Vagina (tissue), 2 donors: ENCODE data around the gene KLK12. TPM values are rescaled to one million over a fixed set of nuclear protein-coding genes. Genes with fewer than 3 reads are reported as not detected.

Experiments used
- DNase-seq, 2 donors: peaks; one replicate each; pipeline ENCODE4 v3.0.0-alpha.2; 2017; ENCODE audit errors: extremely low spot score in 2 of 2
- H3K27ac ChIP-seq: fragments of 200-600 bp; sonication (generic); one replicate; pipeline ENCODE4 v1.5.1; 2019
- H3K27me3 ChIP-seq: fragments of 200-600 bp; sonication (generic); one replicate; pipeline ENCODE4 v1.5.1; 2019
- H3K36me3 ChIP-seq, 2 donors: fragments of 200-600 bp; sonication (generic); one replicate each; pipeline ENCODE4 v1.5.1; 2017 to 2019
- H3K4me1 ChIP-seq: fragments of 200-600 bp; sonication (generic); one replicate; pipeline ENCODE4 v1.5.1; 2019
- H3K4me3 ChIP-seq, 2 donors: fragments of 200-600 bp; sonication (generic); 1 replicate in 1 of 2; 2 replicates in 1 of 2; pipeline ENCODE4 v1.5.1; 2016 to 2019
- H3K9me3 ChIP-seq: fragments of 200-600 bp; sonication (generic); one replicate; pipeline ENCODE4 v1.5.1; 2019
- POLR2A ChIP-seq, 2 donors: fragments of 450-650 bp; IDR thresholded peaks; one replicate each; pipeline ENCODE4 v1.6.1; 2017; ENCODE audit warnings: antibody characterized with exemption in 2 of 2, mild to moderate bottlenecking in 2 of 2, moderate library complexity in 2 of 2
- POLR2AphosphoS5 ChIP-seq, 2 donors: sonication (generic); formaldehyde crosslinking; IDR thresholded peaks; one replicate each; pipeline ENCODE4 v1.9.0; 2017; ENCODE audit warnings: antibody characterized with exemption in 2 of 2, mild to moderate bottlenecking in 2 of 2, low read depth in 1 of 2; ENCODE audit not compliant: insufficient read depth in 1 of 2
- intact Hi-C: fragments of 100-400 bp; cut with DNase I; formaldehyde crosslinking; loops from one replicate; pipeline ENCODE4 v1.15.1; 2023
- total RNA-seq: library from RNA; depleted of rRNA; stranded (reverse); fragments of >200 nt; gene quantifications from one replicate; pipeline ENCODE4 v1.2.3, GENCODE V29; 2016
- TF ChIP-seq, protein P1 (sequence below), 3 experiments: fragments of 450-650 bp in 2 of 3; fragments of 200-600 bp in 1 of 3; sonication (generic) in 1 of 3; IDR thresholded peaks; one replicate each; pipeline ENCODE4 v1.5.1; 2017 to 2019; ENCODE audit warnings: antibody characterized with exemption in 3 of 3, mild to moderate bottlenecking in 2 of 3, moderate library complexity in 2 of 3

KLK12 gene
- total RNA-seq, 1 donor from 2014 or later = 4.2 TPM

DNA sequence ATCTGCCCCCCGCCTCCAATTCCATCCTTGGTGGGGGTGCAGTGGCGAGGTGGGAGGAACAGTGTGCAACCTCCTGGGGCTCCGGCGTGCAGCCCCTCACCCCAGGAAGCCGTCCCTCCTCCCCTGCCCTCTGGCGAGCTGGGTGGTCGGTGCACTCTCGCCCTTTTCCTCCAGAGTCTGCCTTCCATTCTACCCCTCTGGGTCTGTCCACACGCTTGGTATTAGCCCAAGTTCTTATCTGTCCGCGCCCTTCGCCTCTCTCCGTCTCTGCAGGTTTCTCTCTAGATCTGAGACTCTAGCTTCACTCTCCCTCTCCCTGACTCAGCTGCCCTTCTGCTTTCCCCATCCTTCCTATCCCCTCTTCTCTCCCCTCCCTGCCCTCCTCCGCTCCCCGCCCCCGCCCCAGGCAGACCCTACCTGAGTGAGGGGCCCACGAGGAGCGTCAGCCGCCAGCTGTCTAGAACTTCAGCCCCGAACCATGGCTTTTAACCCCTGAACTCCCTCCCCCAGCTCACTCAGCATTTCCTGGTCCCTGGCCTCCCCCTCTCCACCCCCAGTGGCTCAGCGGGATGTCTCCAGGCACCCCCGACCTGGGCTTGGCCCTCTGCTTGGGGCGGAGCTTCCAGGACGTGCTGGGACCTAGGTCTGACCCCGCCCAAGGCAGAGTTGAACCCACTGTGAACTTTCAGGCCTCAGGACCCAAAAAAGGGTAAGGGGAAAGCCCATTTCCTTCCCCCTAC, 30.6 kb upstream of the KLK12 start:
- peak overlapping the region; percentile 60 for H3K27ac ChIP-seq
- H3K9me3 ChIP-seq = no peaks in the 10 kb centered on the region
- DNase-seq = peak in 1 of 2 donors; percentile 77
- H3K27me3 ChIP-seq = no peaks in the 10 kb centered on the region
- intact Hi-C loops = no loop called here
- no peaks in the 10 kb centered on the region for H3K36me3 ChIP-seq
- H3K4me3 ChIP-seq = peak overlapping the region; percentile 26 to 34
- H3K4me1 ChIP-seq = peaks cover 22% of the 10 kb centered on the region
- no peak for TF ChIP-seq POLR2AphosphoS5 (IDR thresholded peaks at IDR 0.05; ENCODE audit: insufficient read depth in 1 of 2, low read depth in 1 of 2)
- TF ChIP-seq POLR2A (IDR thresholded peaks at IDR 0.05) = no peak
- TF ChIP-seq, protein P1, sequence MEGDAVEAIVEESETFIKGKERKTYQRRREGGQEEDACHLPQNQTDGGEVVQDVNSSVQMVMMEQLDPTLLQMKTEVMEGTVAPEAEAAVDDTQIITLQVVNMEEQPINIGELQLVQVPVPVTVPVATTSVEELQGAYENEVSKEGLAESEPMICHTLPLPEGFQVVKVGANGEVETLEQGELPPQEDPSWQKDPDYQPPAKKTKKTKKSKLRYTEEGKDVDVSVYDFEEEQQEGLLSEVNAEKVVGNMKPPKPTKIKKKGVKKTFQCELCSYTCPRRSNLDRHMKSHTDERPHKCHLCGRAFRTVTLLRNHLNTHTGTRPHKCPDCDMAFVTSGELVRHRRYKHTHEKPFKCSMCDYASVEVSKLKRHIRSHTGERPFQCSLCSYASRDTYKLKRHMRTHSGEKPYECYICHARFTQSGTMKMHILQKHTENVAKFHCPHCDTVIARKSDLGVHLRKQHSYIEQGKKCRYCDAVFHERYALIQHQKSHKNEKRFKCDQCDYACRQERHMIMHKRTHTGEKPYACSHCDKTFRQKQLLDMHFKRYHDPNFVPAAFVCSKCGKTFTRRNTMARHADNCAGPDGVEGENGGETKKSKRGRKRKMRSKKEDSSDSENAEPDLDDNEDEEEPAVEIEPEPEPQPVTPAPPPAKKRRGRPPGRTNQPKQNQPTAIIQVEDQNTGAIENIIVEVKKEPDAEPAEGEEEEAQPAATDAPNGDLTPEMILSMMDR (IDR thresholded peaks at IDR 0.05) = no peak

DNA sequence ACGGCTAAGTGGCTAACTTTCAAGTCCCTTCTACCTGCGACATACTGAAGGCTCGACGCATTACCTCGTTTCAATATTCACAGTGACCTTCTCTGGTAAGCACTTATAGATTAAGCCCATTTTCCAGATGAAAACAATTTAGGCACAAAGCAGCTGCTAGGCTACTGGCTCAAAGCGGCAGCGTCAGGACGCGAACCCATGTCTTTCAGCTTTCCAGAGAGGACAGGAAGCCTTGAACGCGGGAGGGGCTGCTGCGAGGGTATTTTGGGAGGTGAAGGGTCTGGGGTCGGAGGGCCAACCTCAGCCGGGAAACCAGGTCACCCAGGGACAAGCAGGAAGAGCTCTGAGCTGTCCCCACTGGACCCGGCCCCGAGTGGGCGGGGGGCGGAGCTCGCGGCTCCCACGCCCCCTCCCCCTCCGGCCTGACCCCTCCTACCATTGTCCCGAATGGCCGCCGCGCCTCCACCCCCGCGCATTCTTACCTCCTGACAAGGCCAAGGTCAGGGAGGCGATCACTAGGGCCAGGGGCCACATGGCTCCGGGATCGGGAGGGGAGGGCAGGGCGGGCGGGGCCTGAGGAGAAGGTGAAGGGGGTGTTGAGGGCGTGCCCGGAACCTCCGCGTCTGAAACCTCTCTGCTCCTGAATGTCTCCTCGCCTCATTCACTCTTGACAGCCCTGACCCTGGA, 29.9 kb upstream of the KLK12 start, which contains the start of gene KLK13:
Gene KLK13 (minus strand): TSS at position 559 of the 687 bp plus-strand sequence. CDS start 25 bp downstream, at position 534.
- H3K36me3 ChIP-seq = no peaks in the 10 kb centered on the region
- H3K4me3 ChIP-seq = peak within 1 kb of the TSS; percentile 26 to 34
- H3K4me1 ChIP-seq = peaks cover 22% of the 10 kb centered on the region
- no peak for DNase-seq
- TF ChIP-seq, protein P1 (IDR thresholded peaks at IDR 0.05) = no peak
- TF ChIP-seq POLR2A (IDR thresholded peaks at IDR 0.05) = no peak
- TF ChIP-seq POLR2AphosphoS5 (IDR thresholded peaks at IDR 0.05; ENCODE audit: insufficient read depth in 1 of 2, low read depth in 1 of 2) = no peak
- H3K27ac ChIP-seq = peak within 1 kb of the TSS; percentile 60
- H3K27me3 ChIP-seq = no peaks in the 10 kb centered on the region
- intact Hi-C loops = no loop called here
- H3K9me3 ChIP-seq = no peaks in the 10 kb centered on the region

DNA sequence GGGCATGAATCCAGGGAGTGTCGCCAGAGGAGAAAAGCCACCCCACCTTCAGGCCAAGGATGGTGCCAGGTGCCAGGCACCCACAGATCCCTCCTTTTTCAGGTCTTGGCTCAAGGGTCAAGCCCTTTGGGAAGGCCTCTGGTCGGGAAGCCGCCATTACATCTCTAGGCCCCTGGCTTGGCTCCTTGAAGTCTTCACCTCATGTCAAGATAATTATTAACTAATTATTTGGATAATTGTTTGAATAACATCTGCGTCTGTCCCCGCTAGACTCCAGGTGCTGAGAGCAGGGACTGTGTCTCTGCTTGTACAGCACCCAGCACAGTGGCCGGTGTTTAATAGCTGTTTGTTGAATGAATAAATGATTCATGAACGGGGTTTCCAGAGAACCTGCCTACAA, 28.9 kb upstream of the KLK12 start:
- H3K4me3 ChIP-seq = no peak overlapping the region
- intact Hi-C loops = no loop called here
- DNase-seq = no peak
- no peaks in the 10 kb centered on the region for H3K36me3 ChIP-seq
- peak overlapping the region; percentile 60 for H3K27ac ChIP-seq
- H3K27me3 ChIP-seq = no peaks in the 10 kb centered on the region
- TF ChIP-seq, protein P1 (IDR thresholded peaks at IDR 0.05) = no peak
- TF ChIP-seq POLR2AphosphoS5 (IDR thresholded peaks at IDR 0.05; ENCODE audit: insufficient read depth in 1 of 2, low read depth in 1 of 2) = no peak
- no peak for TF ChIP-seq POLR2A (IDR thresholded peaks at IDR 0.05)
- H3K9me3 ChIP-seq = no peaks in the 10 kb centered on the region
- H3K4me1 ChIP-seq = peaks cover 22% of the 10 kb centered on the region

DNA sequence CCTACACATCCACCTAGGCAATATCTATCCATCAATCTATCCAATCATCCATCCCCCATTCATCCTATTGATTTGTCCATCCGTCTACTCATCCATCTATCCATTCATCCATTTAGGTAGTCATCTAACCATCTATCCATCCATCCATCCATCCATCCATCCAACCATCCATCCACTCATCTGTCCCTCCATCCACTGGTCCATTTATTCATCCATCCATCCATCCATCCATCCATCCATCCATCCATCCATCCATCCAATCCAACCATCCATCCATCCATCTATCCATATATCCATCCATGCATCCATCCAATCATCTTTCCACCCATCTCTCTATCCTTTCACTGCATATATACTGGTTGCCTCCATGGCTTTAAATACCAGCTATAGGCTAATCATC, 26.2 kb upstream of the KLK12 start:
- intact Hi-C loops = no loop called here
- DNase-seq = no peak
- no peaks in the 10 kb centered on the region for H3K27me3 ChIP-seq
- peaks cover 13% of the 10 kb centered on the region for H3K4me1 ChIP-seq
- no peaks in the 10 kb centered on the region for H3K9me3 ChIP-seq
- no peaks in the 10 kb centered on the region for H3K36me3 ChIP-seq
- no peak overlapping the region for H3K27ac ChIP-seq
- TF ChIP-seq POLR2AphosphoS5 (IDR thresholded peaks at IDR 0.05; ENCODE audit: insufficient read depth in 1 of 2, low read depth in 1 of 2) (no peak), POLR2A (IDR thresholded peaks at IDR 0.05) (no peak)
- TF ChIP-seq, protein P1 (IDR thresholded peaks at IDR 0.05) = no peak
- H3K4me3 ChIP-seq = no peak overlapping the region

DNA sequence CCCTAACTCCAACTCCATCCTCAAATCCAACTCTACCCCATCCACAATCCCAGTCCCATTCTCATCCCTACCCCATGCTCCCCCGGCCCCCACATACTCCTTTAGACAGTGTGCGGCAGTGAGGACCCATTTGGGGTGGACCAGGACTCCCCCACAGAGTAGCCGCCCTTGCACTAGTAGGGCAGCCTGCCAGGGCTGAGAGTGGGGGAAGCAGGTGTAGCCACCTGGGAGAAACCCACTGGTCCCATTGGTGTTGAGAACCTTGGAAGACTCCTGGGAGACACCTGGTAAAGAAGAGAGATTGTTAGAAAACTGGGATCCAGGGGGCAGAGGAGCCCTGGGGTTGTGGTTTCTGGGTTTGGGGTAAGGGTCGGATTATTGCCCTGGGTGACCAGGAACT, 25.5 kb upstream of the KLK12 start:
- Histone ChIP-seq H3K4me3 (no peak overlapping the region), H3K27ac (no peak overlapping the region), H3K27me3 (no peaks in the 10 kb centered on the region), H3K9me3 (no peaks in the 10 kb centered on the region), H3K36me3 (no peaks in the 10 kb centered on the region), H3K4me1 (peaks cover 8% of the 10 kb centered on the region)
- intact Hi-C loops = no loop called here
- TF ChIP-seq, protein P1 (IDR thresholded peaks at IDR 0.05) = no peak
- no peak for DNase-seq
